LNCaP clone FGC (cell line): Measurements from ENCODE around the gene FARSA.
"Not testable (repeated sequence)": the region's sequence is repeated elsewhere in the genome, so short reads cannot be mapped to it uniquely, and the experiment has no call there.

Experiments
- DNase-seq: peaks from one replicate; pipeline ENCODE4 v3.0.0-alpha.2; 2011; ENCODE audit warnings: low read depth
- H3K4me3 ChIP-seq: 2 replicates; pipeline ENCODE4 v1.5.1; 2011; ENCODE audit warnings: mild to moderate bottlenecking, low read depth, low read length, control low read depth
- TF ChIP-seq, protein P1 (sequence below): IDR thresholded peaks from 2 replicates; pipeline ENCODE4 v1.5.1; 2012; ENCODE audit warnings: mild to moderate bottlenecking; ENCODE audit not compliant: control insufficient read depth, insufficient read depth; ENCODE audit errors: extremely low read depth

Gene FARSA

DNA sequence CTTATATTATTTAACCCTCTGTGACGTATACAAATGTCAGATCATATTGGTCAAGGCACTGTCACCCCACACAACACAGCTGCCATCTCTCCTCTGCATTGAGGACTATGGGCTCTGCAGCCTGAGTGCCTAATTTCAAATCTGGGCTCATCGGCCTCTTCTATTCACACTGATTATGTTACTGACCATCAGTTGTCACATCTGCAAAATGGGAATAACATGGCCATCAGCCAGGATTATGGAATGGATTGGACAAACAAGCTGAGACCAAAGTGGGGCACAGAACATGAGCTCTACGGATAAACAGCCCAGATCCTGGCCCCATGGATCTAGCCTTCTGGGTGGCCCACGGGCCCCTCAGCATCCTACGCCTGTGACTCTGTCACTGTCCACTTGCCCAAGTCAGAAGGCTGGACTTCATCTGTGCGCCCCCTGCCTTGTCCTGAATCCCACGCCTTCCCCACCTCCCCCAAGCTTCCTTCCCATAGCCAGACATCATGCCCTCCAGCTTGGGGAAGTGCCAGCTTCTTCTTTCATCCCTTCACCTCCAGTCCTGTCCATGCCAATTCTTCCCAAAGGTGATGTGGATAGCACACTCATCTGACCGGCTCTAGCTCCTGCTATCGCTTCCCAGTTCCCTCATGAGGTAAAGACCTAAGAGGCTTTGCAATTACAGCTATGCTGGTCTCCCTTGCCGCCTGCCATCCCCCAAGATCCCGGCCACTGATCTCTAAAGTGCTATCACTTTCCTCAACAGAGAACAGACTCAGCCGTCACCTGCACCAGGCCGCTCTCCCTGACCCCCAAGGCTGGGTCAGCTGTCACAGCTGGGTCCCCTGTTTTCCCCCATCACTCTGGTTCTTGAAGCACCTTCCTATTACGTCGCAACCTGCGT is 872 bp downstream of the FARSA start:
- TF ChIP-seq, protein P1, sequence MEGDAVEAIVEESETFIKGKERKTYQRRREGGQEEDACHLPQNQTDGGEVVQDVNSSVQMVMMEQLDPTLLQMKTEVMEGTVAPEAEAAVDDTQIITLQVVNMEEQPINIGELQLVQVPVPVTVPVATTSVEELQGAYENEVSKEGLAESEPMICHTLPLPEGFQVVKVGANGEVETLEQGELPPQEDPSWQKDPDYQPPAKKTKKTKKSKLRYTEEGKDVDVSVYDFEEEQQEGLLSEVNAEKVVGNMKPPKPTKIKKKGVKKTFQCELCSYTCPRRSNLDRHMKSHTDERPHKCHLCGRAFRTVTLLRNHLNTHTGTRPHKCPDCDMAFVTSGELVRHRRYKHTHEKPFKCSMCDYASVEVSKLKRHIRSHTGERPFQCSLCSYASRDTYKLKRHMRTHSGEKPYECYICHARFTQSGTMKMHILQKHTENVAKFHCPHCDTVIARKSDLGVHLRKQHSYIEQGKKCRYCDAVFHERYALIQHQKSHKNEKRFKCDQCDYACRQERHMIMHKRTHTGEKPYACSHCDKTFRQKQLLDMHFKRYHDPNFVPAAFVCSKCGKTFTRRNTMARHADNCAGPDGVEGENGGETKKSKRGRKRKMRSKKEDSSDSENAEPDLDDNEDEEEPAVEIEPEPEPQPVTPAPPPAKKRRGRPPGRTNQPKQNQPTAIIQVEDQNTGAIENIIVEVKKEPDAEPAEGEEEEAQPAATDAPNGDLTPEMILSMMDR = no peak
- DNase-seq = no peak
- H3K4me3 ChIP-seq = peak overlapping the region; percentile 91

- no peak overlapping the region for H3K4me3 ChIP-seq
- TF ChIP-seq, protein P1 = no peak
- DNase-seq = no peak
Measured at GRCh38 chr19:12930002-12930645, 3.4 kb downstream of the FARSA start.

DNA sequence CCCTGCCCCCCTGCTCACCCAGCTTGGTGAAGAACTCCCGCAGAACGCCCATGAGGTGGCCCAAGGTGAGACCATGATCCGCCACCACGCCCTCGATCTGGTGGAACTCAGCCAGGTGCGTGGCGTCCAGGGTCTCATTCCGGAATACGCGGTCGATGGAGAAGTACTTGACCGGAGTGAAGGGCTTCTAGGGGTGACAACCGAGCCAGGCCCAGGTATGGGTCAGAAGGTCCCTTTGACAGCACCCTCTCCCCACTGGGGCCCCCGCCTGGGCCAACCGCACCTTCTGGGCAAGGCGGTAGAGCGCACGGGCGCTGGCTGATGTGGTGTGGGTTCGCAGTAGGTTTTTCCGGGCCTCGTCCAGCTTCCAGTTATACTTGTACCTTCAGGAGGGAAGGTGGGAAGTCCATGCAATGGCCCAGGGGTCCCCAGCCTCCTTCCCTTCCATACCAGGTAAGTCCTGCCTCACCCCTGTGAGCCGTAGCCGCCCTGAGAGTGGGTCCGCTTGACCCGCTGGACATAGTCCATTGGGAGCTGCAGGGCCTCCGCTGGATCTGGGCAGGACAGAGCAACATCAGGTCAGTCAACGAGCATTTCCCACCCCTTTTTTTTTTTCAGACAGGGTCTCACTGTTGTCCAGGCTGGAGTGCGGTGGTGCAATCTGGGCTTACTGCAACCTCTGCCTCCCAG is 8.7 kb downstream of the FARSA start:
- H3K4me3 ChIP-seq = no peak overlapping the region
- TF ChIP-seq, protein P1 = no peak
- no peak for DNase-seq

DNA sequence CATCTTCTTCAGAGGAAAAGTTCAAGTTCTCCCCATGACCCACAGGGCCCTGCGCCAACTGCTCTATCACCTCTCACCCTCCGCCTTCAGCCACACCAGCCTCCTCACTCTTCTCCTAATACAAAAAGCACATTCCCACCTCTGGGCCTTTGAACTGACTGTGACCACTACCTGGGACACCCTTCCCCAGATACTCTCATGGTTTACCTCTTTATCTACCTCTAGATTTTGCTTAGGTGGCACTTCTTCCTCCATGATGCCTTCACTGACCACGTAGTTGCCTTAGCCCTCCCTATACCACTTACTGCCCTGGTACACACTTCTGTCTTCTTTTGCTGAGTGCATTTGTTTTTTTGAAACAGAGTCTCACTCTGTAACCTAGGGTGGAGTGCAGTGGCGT is 10.6 kb downstream of the FARSA start:
- TF ChIP-seq, protein P1 = no peak
- no peak overlapping the region for H3K4me3 ChIP-seq

GRCh38 chr19:12921047-12921446 is 12.5 kb downstream of the FARSA start:
- TF ChIP-seq, protein P1 = no peak
- no peak overlapping the region for H3K4me3 ChIP-seq
- no peak for DNase-seq

More for the DNA sequence above, 10.6 kb downstream of the FARSA start:
- DNase-seq = no peak

DNA sequence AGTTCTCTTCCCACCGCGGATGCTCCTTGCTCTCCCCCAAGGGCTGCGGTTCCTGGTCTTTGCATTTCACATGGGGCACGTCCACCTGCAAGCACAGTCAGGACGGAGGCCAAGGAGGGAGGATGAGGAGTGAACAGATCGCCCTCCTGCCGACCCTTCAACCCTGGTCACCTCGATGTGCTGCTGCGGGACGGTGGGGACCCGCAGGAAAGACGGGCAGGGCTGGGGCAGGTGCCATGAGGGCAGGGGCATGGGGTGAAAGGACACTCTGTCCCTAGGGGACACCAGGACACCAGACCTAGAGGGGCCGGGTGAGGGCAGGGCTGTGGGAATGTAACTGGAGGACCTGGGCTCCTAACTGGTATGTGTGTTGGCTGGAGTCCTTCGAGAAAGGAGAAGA is 15.3 kb downstream of the FARSA start:
- DNase-seq = no peak
- H3K4me3 ChIP-seq = no peak overlapping the region
- TF ChIP-seq, protein P1 = no peak

GRCh38 chr19:12915860-12916259 is 17.7 kb downstream of the FARSA start:
- not testable (repeated sequence) for DNase-seq, H3K4me3 ChIP-seq
